SU-DHL-6 (cell line): ENCODE measurements around the gene MOCS1.

ENCODE experiments used
- CTCF ChIP-seq: fragments of 200-600 bp; sonication (generic); IDR thresholded peaks from one replicate; pipeline ENCODE4 v1.5.1; 2017; ENCODE audit warnings: antibody characterized with exemption, mild to moderate bottlenecking, low read length, moderate library complexity; ENCODE audit not compliant: insufficient read depth, poor library complexity, severe bottlenecking
- EZH2phosphoT487 ChIP-seq: fragments of 200-600 bp; sonication (generic), shearing (Covaris generic); conservative IDR thresholded peaks from 2 replicates; pipeline ENCODE4 v1.6.1; 2018; ENCODE audit warnings: mild to moderate bottlenecking, antibody characterized with exemption, low read length, moderate library complexity, mixed read lengths

GRCh38 chr6:39961178-39961577 lies 26.9 kb upstream of the MOCS1 start:
- TF ChIP-seq CTCF (no peak), EZH2phosphoT487 (no peak)
